Neural cell (in vitro differentiated cells): ENCODE measurements around the gene RPL22. TPM values are rescaled to one million over a fixed set of nuclear protein-coding genes. Genes with fewer than 3 reads are reported as not detected.

Experiments used
- H2AFZ ChIP-seq: fragments of 200-600, 300-800 bp; sonication (generic), shearing (Covaris generic); 2 replicates; pipeline ENCODE4 v1.6.0; 2014; ENCODE audit warnings: low read depth, mild to moderate bottlenecking, antibody characterized with exemption, low read length, moderate library complexity
- H3F3A ChIP-seq: fragments of 200-600 bp; shearing (Covaris generic); 2 replicates; pipeline ENCODE4 v1.6.1; 2016; ENCODE audit warnings: mild to moderate bottlenecking, moderate library complexity, mixed read lengths, antibody characterized with exemption, low read length; ENCODE audit not compliant: insufficient read depth, poor library complexity, severe bottlenecking
- H3K27ac ChIP-seq: fragments of 200-600, 300-800 bp; sonication (generic), shearing (Covaris generic); 2 replicates; pipeline ENCODE4 v1.5.1; 2014; ENCODE audit warnings: mild to moderate bottlenecking, low read length, moderate library complexity
- H3K27me3 ChIP-seq: fragments of 300-800, 200-600 bp; sonication (generic), shearing (Covaris generic); 2 replicates; pipeline ENCODE4 v1.6.0; 2014; ENCODE audit warnings: mild to moderate bottlenecking, low read depth, low read length, moderate library complexity; ENCODE audit not compliant: insufficient read depth
- H3K36me3 ChIP-seq: fragments of 300-800, 200-600 bp; sonication (generic), shearing (Covaris generic); 2 replicates; pipeline ENCODE4 v1.5.1; 2014; ENCODE audit warnings: mild to moderate bottlenecking, antibody characterized with exemption, low read length, moderate library complexity; ENCODE audit not compliant: insufficient read depth
- H3K4me2 ChIP-seq: fragments of 300-800, 200-600 bp; sonication (generic), shearing (Covaris generic); 2 replicates; pipeline ENCODE4 v1.6.0; 2014; ENCODE audit warnings: mild to moderate bottlenecking, low read length
- H3K4me3 ChIP-seq: fragments of 300-800, 200-600 bp; sonication (generic), shearing (Covaris generic); 2 replicates; pipeline ENCODE4 v1.5.1; 2014; ENCODE audit warnings: mild to moderate bottlenecking, low read length, moderate library complexity
- H3K79me2 ChIP-seq: fragments of 200-600 bp; shearing (Covaris generic); replicated peaks from 2 replicates; pipeline ENCODE4 v1.6.0; 2014; ENCODE audit warnings: mild to moderate bottlenecking, low read length, moderate library complexity; ENCODE audit not compliant: insufficient read depth
- H3K9ac ChIP-seq: fragments of 300-800, 200-600 bp; sonication (generic), shearing (Covaris generic); 2 replicates; pipeline ENCODE4 v1.6.1; 2016; ENCODE audit warnings: mild to moderate bottlenecking, low read length, mixed read lengths
- H3K9me2 ChIP-seq: fragments of 200-600 bp; shearing (Covaris generic); 2 replicates; pipeline ENCODE4 v1.6.1; 2016; ENCODE audit warnings: mild to moderate bottlenecking, low read length, mixed read lengths; ENCODE audit not compliant: insufficient read depth
- H3K9me3 ChIP-seq: fragments of 200-600, 300-800 bp; sonication (generic), shearing (Covaris generic); 2 replicates; pipeline ENCODE4 v1.6.1; 2016; ENCODE audit warnings: mild to moderate bottlenecking, mixed run types, low read length, moderate library complexity, mixed read lengths
- H4K20me1 ChIP-seq: fragments of 200-600 bp; shearing (Covaris generic); 2 replicates; pipeline ENCODE4 v1.6.1; 2016; ENCODE audit warnings: mild to moderate bottlenecking, mixed run types; ENCODE audit not compliant: insufficient read depth
- CTCF ChIP-seq: fragments of 450-650 bp; IDR thresholded peaks from 2 replicates; pipeline ENCODE4 v1.5.1; 2014; ENCODE audit warnings: antibody characterized with exemption, mild to moderate bottlenecking, moderate library complexity; ENCODE audit not compliant: poor library complexity, severe bottlenecking
- EP300 ChIP-seq: fragments of 450-650 bp; conservative IDR thresholded peaks from 2 replicates; pipeline ENCODE4 v1.6.1; 2014; ENCODE audit warnings: antibody characterized with exemption, mild to moderate bottlenecking, moderate library complexity; ENCODE audit not compliant: poor library complexity, severe bottlenecking
- EZH2 ChIP-seq: fragments of 200-600, 300-800 bp; shearing (Covaris generic), sonication (generic); IDR thresholded peaks from 2 replicates; pipeline ENCODE4 v1.6.1; 2014; ENCODE audit warnings: antibody characterized with exemption, low read length, borderline replicate concordance, mild to moderate bottlenecking; ENCODE audit not compliant: insufficient read depth, poor library complexity, severe bottlenecking
- MXI1 ChIP-seq: fragments of 450-650 bp; conservative IDR thresholded peaks from 2 replicates; pipeline ENCODE4 v1.6.1; 2014; ENCODE audit warnings: antibody characterized with exemption, mild to moderate bottlenecking; ENCODE audit not compliant: poor library complexity, severe bottlenecking
- POLR2AphosphoS5 ChIP-seq: IDR thresholded peaks from 2 replicates; pipeline ENCODE4 v1.6.1; 2012
- RAD21 ChIP-seq: fragments of 450-650 bp; conservative IDR thresholded peaks from 2 replicates; pipeline ENCODE4 v1.6.1; 2014; ENCODE audit warnings: antibody characterized with exemption, mild to moderate bottlenecking, moderate library complexity
- REST ChIP-seq: IDR thresholded peaks from 2 replicates; pipeline ENCODE4 v1.6.1; 2012; ENCODE audit warnings: borderline replicate concordance
- SMC3 ChIP-seq: fragments of 450-650 bp; conservative IDR thresholded peaks from 2 replicates; pipeline ENCODE4 v1.6.1; 2014; ENCODE audit warnings: antibody characterized with exemption, mild to moderate bottlenecking, moderate library complexity; ENCODE audit not compliant: poor library complexity
- TAF1 ChIP-seq: IDR thresholded peaks from 2 replicates; pipeline ENCODE4 v1.6.1; 2012; ENCODE audit warnings: low read depth
- polyA plus RNA-seq: library from polyadenylated mRNA; depleted of rRNA; stranded (reverse); fragments of >200 nt; gene quantifications from 2 replicates; pipeline ENCODE4 v1.2.3, GENCODE V29; 2014

Gene RPL22
- polyA plus RNA-seq, 1 donor from 2014 or later: 294 TPM

GRCh38 chr1:6237093-6237492 lies 37.7 kb upstream of the RPL22 start (continued):
- TF ChIP-seq CTCF: no peak

- Histone ChIP-seq H3K9ac (peak overlapping the region; percentile 70), H3K9me3 (no peaks in the 10 kb centered on the region), H3K36me3 (peaks cover 4% of the 10 kb centered on the region), H3K4me3 (peak overlapping the region; percentile 87), H3K27me3 (peaks cover 11% of the 10 kb centered on the region), H3K79me2 (peaks cover 14% of the 10 kb centered on the region), H3K4me2 (peak overlapping the region; percentile 98), H3F3A (no peaks in the 10 kb centered on the region), H4K20me1 (no peaks in the 10 kb centered on the region), H2AFZ (no peak overlapping the region), H3K27ac (no peak overlapping the region), H3K9me2 (no peaks in the 10 kb centered on the region)
- TF ChIP-seq POLR2AphosphoS5: no peak
- TF ChIP-seq EP300: no peak
- TF ChIP-seq SMC3: no peak
- TF ChIP-seq REST: no peak
- no peak for TF ChIP-seq TAF1
- TF ChIP-seq RAD21: no peak
- TF ChIP-seq CTCF: no peak
- no peak for TF ChIP-seq EZH2
- TF ChIP-seq MXI1: no peak
Measured at GRCh38 chr1:6235296-6235677, 35.9 kb upstream of the RPL22 start.
